Measurements from ENCODE around the gene YEATS4. TPM values are rescaled to one million over a fixed set of nuclear protein-coding genes. Genes with fewer than 3 reads are reported as not detected.

YEATS4 gene
- total and polyA plus RNA-seq, 8 donors, result 6.0 to 15.6 (median 10.6) TPM

GRCh38 chr12:69425417-69425816, 65.9 kb downstream of the YEATS4 start:
- H3K27me3 ChIP-seq, result no peaks in the 10 kb centered on the region
- no peaks in the 10 kb centered on the region for H3K9me3 ChIP-seq
- intact Hi-C loops (cut with DNase I), result no loop called here
- ATAC-seq (no peak), FAIRE-seq (no peak), DNase-seq (no peak)
- TF ChIP-seq, protein P1, sequence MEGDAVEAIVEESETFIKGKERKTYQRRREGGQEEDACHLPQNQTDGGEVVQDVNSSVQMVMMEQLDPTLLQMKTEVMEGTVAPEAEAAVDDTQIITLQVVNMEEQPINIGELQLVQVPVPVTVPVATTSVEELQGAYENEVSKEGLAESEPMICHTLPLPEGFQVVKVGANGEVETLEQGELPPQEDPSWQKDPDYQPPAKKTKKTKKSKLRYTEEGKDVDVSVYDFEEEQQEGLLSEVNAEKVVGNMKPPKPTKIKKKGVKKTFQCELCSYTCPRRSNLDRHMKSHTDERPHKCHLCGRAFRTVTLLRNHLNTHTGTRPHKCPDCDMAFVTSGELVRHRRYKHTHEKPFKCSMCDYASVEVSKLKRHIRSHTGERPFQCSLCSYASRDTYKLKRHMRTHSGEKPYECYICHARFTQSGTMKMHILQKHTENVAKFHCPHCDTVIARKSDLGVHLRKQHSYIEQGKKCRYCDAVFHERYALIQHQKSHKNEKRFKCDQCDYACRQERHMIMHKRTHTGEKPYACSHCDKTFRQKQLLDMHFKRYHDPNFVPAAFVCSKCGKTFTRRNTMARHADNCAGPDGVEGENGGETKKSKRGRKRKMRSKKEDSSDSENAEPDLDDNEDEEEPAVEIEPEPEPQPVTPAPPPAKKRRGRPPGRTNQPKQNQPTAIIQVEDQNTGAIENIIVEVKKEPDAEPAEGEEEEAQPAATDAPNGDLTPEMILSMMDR (IDR thresholded peaks at IDR 0.05), result no peak
- no peak overlapping the region for H3K27ac ChIP-seq
- WGBS, 2 donors, result 90% methylated on average over 3 of the region's 3 CpGs
- no peaks in the 10 kb centered on the region for H3K4me1 ChIP-seq
- H3K4me3 ChIP-seq, result no peak overlapping the region
- H3K36me3 ChIP-seq, result no peaks in the 10 kb centered on the region

DNA sequence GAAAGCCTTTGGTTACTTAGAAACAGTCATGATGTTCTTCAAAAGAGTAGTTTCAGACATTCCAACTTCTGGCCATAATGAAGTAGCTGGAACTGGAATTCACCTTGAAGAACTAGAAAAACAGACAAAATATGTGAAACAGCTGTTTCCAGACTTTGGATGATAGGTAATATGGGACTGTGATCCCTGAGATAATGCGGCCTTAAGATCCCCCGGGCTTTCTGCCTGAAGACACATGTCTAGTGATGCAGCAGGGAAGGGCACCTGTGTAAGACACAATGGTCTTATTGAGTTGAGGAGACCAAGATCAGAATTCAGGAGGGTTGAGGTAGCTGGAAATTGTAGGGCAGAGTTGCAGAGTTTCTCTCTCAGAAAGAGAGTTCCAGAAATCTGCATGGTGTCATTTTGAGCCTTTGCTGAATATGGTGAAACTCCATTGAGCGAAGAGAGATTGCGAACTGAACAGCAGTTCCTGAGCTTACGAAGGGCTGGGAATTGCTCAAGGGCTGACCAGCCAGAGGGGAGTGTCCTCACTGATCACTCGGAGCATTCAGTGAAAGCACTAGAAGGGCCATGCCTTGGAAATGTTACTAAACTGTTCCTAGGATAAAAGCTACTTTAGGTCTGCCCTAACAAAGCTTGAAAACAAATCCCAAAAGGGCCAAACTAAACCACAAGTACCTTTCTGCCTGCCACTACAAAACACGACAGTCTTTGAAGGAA, 69.0 kb downstream of the YEATS4 start:
- H3K27ac ChIP-seq, result no peak overlapping the region
- FAIRE-seq (no peak), DNase-seq (no peak), ATAC-seq (no peak)
- TF ChIP-seq, protein P1 (IDR thresholded peaks at IDR 0.05), result no peak
- no peaks in the 10 kb centered on the region for H3K4me1 ChIP-seq
- no peaks in the 10 kb centered on the region for H3K27me3 ChIP-seq
- intact Hi-C loops (cut with DNase I), result no loop called here
- H3K36me3 ChIP-seq, result no peaks in the 10 kb centered on the region
- 89 to 90% methylated on average over 7 of the region's 7 CpGs for WGBS, 2 donors
- H3K9me3 ChIP-seq, result no peaks in the 10 kb centered on the region
- H3K4me3 ChIP-seq, result no peak overlapping the region

DNA sequence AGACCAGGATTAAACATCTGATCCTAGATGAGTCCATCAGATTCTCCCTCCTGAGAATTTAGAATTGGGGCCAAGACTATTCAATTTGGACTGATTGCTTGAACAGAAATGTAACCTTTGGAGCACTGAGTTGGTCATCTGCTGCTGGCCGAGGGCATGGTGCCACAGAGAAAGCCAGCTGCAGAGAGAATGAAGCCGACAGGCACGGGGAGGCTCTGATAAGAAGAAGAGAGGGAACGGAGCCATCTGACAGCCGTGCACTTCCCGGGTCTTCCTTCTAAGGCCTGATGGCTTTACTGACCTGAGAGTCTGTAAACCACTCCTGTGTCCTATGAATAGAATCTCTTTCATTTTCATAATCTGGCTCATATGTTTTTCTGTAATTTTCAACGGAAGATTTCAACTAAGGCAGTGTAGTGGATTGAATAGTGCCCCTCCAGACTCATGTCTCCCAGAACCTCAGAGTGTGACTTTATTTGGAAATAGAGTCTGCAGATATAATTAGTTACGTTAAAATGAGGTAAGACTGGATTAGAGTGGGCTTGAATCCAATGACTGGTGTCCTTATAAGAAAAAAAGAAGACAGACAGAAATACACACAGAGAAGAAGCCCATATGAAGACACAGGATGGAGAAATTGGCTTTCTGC, 71.5 kb downstream of the YEATS4 start:
- no peak for FAIRE-seq
- no peak overlapping the region for H3K27ac ChIP-seq
- no peak for ATAC-seq
- intact Hi-C loops (cut with DNase I), result no loop called here
- H3K9me3 ChIP-seq, result no peaks in the 10 kb centered on the region
- H3K36me3 ChIP-seq, result no peaks in the 10 kb centered on the region
- H3K4me1 ChIP-seq, result no peaks in the 10 kb centered on the region
- DNase-seq, result no peak
- no peaks in the 10 kb centered on the region for H3K27me3 ChIP-seq
- no peak overlapping the region for H3K4me3 ChIP-seq
- TF ChIP-seq, protein P1 (IDR thresholded peaks at IDR 0.05), result no peak
- 62 to 64% methylated on average over 8 of the region's 8 CpGs for WGBS, 2 donors

DNA sequence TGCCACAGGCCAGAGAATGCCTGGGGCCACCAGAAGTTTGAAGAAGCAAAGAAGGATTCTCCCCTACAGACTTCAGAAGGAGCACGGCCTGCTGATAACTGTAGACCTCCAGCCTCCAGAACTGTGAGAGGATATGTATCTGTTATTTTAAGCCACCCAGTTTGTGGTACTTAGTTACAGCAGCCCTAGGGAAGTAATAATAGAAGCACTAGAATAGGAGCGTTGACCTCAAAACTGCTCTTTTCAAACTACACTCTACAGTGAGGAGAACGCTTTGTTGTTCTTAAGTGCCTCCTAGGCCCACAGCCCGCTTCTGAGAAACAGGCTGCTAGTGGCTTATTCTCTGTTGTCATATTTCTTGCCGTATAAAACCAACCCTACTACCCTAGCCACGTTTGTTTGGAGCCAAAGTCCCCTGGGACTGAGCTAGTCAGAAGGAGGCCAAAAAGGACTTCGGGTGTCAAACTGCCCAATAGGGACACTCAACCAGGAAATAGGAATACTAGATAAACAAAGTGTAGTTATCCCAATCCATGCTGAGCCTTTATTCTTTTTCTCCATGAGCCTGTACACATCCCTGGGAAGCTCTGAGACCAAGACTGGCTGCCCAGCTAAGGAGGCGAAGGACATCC, 72.2 kb downstream of the YEATS4 start:
- WGBS, 2 donors, result 69 to 81% methylated on average over 8 of the region's 8 CpGs
- DNase-seq (no peak), ATAC-seq (no peak), FAIRE-seq (no peak)
- intact Hi-C loops (cut with DNase I), result no loop called here
- no peaks in the 10 kb centered on the region for H3K4me1 ChIP-seq
- no peak overlapping the region for H3K4me3 ChIP-seq
- TF ChIP-seq, protein P1 (IDR thresholded peaks at IDR 0.05), result no peak
- H3K27ac ChIP-seq, result no peak overlapping the region
- no peaks in the 10 kb centered on the region for H3K9me3 ChIP-seq
- H3K36me3 ChIP-seq, result no peaks in the 10 kb centered on the region
- no peaks in the 10 kb centered on the region for H3K27me3 ChIP-seq

DNA sequence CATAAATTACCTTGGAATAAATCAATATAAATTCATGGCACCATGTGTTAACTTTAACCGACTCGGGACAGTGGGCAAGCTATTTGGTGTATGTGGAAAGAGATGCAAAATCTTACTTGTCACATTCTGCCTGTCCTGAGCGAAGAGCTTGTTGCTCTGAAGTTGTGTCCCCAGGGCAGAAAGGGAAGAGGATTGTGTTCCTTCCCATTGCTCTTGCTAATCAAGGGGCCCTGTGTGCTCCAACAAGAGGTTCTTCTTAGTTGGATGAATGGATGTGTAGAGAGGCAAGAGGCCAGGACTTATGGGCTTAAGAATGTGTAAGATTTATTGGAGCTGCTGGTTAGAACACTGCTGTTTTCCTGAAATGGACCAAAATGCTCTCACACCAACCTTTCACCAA, 74.1 kb downstream of the YEATS4 start:
- intact Hi-C loops (cut with DNase I), result no loop called here
- Histone ChIP-seq H3K36me3 (no peaks in the 10 kb centered on the region), H3K4me1 (no peaks in the 10 kb centered on the region), H3K27ac (no peak overlapping the region), H3K4me3 (no peak overlapping the region), H3K9me3 (no peaks in the 10 kb centered on the region), H3K27me3 (no peaks in the 10 kb centered on the region)
- no peak for FAIRE-seq
- TF ChIP-seq, protein P1 (IDR thresholded peaks at IDR 0.05), result no peak
- WGBS, 2 donors, result 84 to 87% methylated on average over 3 of the region's 3 CpGs
- ATAC-seq, result no peak
- DNase-seq, result no peak
